HG02852 (cell line): ENCODE results near the gene DDX49.
"Not testable (repeated sequence)": the region's sequence is repeated elsewhere in the genome, so short reads cannot be mapped to it uniquely, and the experiment has no call there.

Experiments used
- ATAC-seq: cut with Tn5 transposase; IDR thresholded peaks from one replicate; pipeline ENCODE4 v1.9.1; 2021; ENCODE audit warnings: mild to moderate bottlenecking, moderate library complexity; ENCODE audit not compliant: unreplicated experiment

The DDX49 gene

DNA sequence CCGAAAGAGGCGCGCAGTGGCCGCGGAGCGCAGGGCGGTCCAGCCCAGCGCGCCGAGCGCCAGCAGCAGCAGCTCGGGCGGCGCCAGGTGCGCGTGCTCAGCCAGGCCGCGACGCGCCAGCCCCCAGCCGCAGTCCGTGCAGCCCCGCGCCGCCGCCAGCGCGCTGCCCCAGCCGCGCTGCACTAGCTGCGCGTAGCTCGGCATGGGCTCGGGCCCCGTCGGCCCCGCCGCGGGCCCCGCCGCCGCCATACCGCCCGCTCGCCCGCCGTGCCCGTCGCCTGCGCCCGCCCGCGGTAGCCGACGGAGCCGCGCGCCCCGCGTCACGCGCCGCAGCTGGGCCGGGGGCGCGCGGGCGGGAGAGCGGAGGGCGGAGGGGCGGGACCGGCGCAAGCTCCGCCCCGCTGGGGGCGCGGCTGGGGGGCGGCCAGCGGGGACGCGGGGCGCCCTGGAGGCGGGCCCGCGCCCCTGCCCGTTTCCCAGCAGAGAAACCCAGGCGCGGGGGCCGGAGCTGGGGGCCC, 23.6 kb upstream of the DDX49 start, which contains the start of gene CERS1:
CERS1 (minus strand) TSS at position 335 of the 518 bp plus-strand sequence; CDS start at position 249, 86 bp downstream.
- no peak for ATAC-seq

DNA sequence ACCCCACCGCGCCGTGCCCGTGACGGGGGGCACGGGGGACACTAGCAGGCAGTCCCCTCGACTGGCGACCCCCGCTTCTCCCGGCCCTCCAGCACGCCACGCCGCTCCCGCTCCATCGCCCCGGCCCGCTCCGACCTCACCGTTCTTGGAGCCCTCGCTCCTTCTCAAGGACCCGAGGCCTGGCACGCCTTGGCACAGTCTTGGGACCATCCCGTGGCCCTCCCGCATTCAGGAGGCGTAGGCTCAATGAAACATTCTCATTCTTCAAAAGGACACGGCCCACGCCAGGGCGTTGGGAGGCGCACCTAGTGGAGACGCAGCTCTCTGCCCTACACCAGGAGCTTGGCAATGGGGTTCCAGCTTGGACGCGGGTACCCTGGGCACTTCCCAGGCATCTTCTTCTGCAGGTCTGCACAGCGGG, 23.1 kb upstream of the DDX49 start:
- ATAC-seq: no peak

DNA sequence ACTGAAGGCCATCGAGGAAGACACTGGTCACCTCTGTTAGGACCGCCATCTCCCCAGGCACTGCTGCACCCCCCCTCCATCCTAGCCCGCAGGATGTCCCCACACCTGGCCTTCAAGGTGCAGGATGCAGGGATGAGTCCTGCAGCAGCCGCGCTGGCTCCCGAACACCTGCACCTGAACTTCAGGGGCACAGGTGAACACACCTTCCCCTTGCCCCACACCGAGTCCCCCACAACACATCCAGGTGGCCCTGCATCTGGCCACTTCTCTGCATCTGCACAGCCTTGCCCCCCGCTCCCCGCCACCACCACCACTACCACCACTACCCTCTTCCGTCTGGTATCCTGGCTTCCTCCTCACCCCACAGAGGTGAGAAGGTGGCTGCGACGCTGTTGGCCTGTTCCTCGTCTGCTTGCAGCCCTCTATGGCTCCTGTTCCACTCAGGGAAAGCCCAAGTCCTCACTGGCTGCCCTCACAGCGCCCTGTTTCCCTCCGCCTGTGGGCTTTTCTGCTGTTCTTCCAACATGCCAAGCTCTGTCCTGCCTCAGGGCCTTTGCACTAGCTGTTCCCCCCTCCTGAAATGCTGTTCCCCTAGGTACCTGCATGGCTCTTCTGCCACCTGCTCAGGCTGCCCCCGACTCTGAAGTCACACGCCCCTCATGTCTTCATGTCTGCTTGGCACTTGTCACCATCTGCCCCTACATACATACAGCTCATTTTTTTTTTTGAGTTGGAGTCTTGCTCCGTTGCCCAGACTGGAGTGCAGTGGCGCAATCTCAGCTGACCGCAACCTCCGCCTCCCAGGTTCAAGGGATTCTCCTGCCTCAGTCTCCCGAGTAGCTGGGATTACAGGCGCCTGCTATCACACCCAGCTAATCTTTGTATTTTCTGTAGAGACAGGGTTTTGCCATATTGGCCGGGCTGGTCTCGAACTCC, 22.2 kb upstream of the DDX49 start:
- ATAC-seq: no peak

GRCh38 chr19:18898081-18898606, 21.4 kb upstream of the DDX49 start:
- no peak for ATAC-seq

- ATAC-seq: no peak
Measured at GRCh38 chr19:18898607-18899408, 20.7 kb upstream of the DDX49 start.

- no peak for ATAC-seq
Measured at GRCh38 chr19:18899624-18900560, 19.6 kb upstream of the DDX49 start.

GRCh38 chr19:18900700-18901481, 18.6 kb upstream of the DDX49 start:
- ATAC-seq: no peak

DNA sequence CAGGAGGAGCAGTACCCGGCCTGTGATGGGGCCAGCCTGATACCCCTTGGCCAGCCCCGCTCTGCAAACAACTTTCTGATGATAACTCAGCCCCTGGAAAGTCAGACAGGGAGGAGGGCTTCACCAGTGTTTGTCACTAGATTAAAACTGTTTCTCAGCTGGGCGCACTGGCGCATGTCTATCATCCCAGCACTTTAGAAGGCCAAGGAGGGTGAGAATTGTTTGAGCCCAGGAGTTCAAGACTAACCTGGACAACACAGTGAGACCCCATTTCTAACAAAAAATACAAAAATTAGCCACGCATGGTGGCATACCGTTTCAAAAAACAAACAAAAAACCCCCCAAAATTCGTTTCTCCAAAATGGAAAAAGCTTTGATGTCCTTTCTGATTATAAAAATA, 18.0 kb upstream of the DDX49 start:
- ATAC-seq: no peak

DNA sequence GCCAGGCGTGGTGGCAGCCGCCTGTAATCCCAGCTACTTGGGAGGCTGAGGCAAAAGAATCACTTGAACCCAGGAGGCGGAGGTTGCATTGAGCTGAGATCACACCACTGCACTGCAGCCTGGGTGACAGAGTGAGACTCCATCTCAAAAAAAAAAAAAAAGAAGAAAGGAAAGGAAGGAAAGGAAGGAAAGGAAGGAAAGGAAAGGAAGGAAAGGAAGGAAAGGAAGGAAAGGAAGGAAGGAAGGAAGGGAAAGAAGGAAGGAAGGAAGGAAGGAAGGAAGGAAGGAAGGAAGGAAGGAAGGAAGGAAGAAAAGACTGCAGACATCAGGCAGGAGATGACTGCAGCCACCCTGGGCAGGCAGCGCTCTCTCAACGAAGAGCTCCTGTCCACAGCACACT, 17.0 kb upstream of the DDX49 start:
- not testable (repeated sequence) for ATAC-seq

- no peak for ATAC-seq
Measured at GRCh38 chr19:18903156-18904037, 16.1 kb upstream of the DDX49 start.

DNA sequence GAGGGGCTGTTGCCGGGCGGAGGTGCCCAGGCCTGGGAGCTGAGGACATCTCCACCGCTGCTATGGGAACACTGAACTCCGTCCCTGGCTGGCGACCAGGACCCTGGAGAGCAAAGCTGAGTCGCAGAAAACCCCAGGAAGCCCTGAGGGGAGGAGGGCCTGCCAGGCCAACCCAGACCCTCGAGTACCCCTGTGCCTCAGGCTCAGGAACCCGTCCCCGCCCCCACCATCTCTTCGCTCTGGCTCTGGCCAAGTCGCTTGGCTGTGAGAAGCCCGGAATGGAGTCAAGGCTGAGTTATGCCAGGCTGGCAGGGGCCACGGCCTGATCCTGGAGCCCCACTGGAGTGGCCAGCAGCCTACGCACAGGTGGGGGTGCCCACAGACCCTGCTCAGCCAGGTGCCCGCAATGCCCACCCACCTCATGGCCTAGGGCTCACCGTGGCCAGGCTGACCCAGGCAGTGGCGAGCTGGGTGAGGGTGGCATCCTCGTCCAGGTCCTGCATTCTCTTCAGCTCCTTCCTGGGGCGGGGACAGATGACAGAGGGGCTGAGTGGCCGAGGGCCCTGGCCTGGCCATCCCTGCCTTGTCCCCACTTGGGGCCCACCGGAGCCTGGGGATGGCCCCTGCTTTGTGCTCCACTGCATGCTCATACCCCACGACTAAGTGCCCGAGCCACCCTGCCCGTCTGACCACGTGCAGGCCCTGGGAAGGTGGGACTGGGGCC, 15.0 kb upstream of the DDX49 start:
- ATAC-seq: no peak

- no peak for ATAC-seq
Measured at GRCh38 chr19:18905058-18905456, 14.5 kb upstream of the DDX49 start.

DNA sequence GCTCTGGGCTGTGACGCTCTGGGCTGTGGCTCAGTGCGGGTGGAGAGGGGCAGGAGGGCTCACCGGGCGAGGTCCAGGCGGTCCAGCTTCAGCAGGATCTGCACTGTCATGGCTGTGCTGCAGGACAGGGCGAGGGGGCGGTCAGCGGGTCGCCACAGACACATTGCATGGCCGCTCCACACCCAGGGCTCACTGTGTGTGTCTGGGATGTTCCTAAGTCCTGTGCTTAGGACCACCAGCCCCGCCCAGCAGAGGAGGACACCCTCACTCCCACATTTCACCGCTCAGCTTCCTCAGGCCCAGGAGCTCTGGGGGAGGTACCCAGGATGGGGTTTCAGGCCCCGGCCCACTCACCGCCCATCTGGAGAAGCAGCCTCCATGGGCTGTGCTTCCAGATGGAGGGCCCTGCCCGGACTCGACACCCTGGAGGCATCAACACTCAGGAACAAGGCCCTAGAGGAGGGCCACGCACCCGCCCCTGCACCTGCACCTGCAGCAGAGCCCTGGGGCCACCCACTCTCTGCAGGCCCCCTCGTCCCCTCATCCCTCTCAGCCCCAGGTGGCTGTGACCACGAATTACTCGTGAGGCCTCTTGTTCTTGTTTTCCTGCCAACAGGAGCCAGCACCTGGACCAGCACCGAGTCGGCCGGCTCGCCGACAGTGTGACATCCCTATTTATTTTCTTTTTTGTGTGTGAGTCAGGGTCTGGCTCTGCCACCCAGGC, 13.8 kb upstream of the DDX49 start:
- no peak for ATAC-seq

GRCh38 chr19:18906605-18907519, 12.7 kb upstream of the DDX49 start:
- no peak for ATAC-seq

GRCh38 chr19:18908917-18909619, 10.4 kb upstream of the DDX49 start:
- no peak for ATAC-seq
